Activated CD4-positive, alpha-beta T cell treated with anti-CD3 and anti-CD28 coated beads, Interleukin-2, Interleukin-4, amounts not matched to agents 100 ng/mL and 50 ng/mL, durations not matched to agents 16 hours and 8 hours (primary cell): Measurements from ENCODE around the gene BICD2.

ENCODE experiments used
- DNase-seq: peaks from one replicate; pipeline ENCODE4 v3.0.0-alpha.2; 2020; ENCODE audit warnings: low spot score

The BICD2 gene

GRCh38 chr9:92714787-92715487, 49.7 kb downstream of the BICD2 start:
- DNase-seq, result no peak

- no peak for DNase-seq
These were observed 50.6 kb downstream of the BICD2 start for GRCh38 chr9:92714016-92714415.

GRCh38 chr9:92713528-92713927, 51.1 kb downstream of the BICD2 start:
- no peak for DNase-seq

GRCh38 chr9:92712767-92713166, 51.9 kb downstream of the BICD2 start:
- no peak for DNase-seq

GRCh38 chr9:92711844-92712243, 52.8 kb downstream of the BICD2 start:
- DNase-seq, result peak; percentile 47

- no peak for DNase-seq
These were observed 53.5 kb downstream of the BICD2 start for GRCh38 chr9:92711146-92711545.

- DNase-seq, result no peak
These were observed 54.3 kb downstream of the BICD2 start for GRCh38 chr9:92710368-92710767.

- no peak for DNase-seq
These were observed 54.7 kb downstream of the BICD2 start for GRCh38 chr9:92709954-92710353.

GRCh38 chr9:92709240-92709639, 55.4 kb downstream of the BICD2 start:
- DNase-seq, result no peak

GRCh38 chr9:92707530-92707929, 57.1 kb downstream of the BICD2 start:
- no peak for DNase-seq

- DNase-seq, result peak; percentile 49
These were observed 58.3 kb downstream of the BICD2 start for GRCh38 chr9:92706218-92706940.

GRCh38 chr9:92704528-92704927, 60.1 kb downstream of the BICD2 start:
- DNase-seq, result no peak

- no peak for DNase-seq
These were observed 68.0 kb downstream of the BICD2 start for GRCh38 chr9:92696619-92697018.

- no peak for DNase-seq
These were observed 77.7 kb downstream of the BICD2 start for GRCh38 chr9:92686954-92687353.

GRCh38 chr9:92685022-92685421, 79.6 kb downstream of the BICD2 start:
- no peak for DNase-seq

- DNase-seq, result no peak
These were observed 82.4 kb downstream of the BICD2 start for GRCh38 chr9:92682269-92682668.

- DNase-seq, result no peak
These were observed 84.2 kb downstream of the BICD2 start for GRCh38 chr9:92680166-92681119.

GRCh38 chr9:92679413-92680165, 85.0 kb downstream of the BICD2 start:
- no peak for DNase-seq

GRCh38 chr9:92671323-92671722, 93.3 kb downstream of the BICD2 start:
- DNase-seq, result no peak

GRCh38 chr9:92669890-92670708, 94.5 kb downstream of the BICD2 start, which contains the start of gene IPPK:
IPPK (minus strand) TSS chr9:92670131; CDS start chr9:92669988, 143 bp downstream.
- peak; percentile 98 for DNase-seq

GRCh38 chr9:92669527-92669889, 95.1 kb downstream of the BICD2 start:
- DNase-seq, result no peak
